CD4-positive, CD25-positive, alpha-beta regulatory T cell (primary cell): ENCODE data around the gene ARRB1. TPM values are rescaled to one million over a fixed set of nuclear protein-coding genes. Genes with fewer than 3 reads are reported as not detected.

Experiments
- ATAC-seq, 2 donors: fragments of 150-1000 bp; cut with Tn5 transposase; one replicate each; pipeline ENCODE4 v1.10.0; 2021; ENCODE audit warnings: low read depth in 2 of 2, moderate number of reproducible peaks in 2 of 2, moderate library complexity in 1 of 2
- DNase-seq, 3 donors: peaks; one replicate each; pipeline versions ENCODE4 v3.0.0 to v3.0.0-alpha.2; 2012 to 2022; ENCODE audit warnings: mixed read lengths in 1 of 3
- H3K27ac ChIP-seq: one replicate; pipeline ENCODE4 v1.7.0; 2013; ENCODE audit warnings: mild to moderate bottlenecking, low read length; ENCODE audit not compliant: insufficient read depth, poor library complexity, severe bottlenecking
- H3K27me3 ChIP-seq: one replicate; pipeline ENCODE4 v1.7.0; 2013; ENCODE audit warnings: low read length; ENCODE audit not compliant: control insufficient read depth, insufficient read depth
- H3K36me3 ChIP-seq: one replicate; pipeline ENCODE4 v1.7.0; 2013; ENCODE audit warnings: mild to moderate bottlenecking, low read length, moderate library complexity; ENCODE audit not compliant: control insufficient read depth, insufficient read depth
- H3K4me1 ChIP-seq: 2 replicates; pipeline ENCODE4 v1.7.0; 2013; ENCODE audit warnings: mild to moderate bottlenecking, low read length; ENCODE audit not compliant: insufficient read depth, control insufficient read depth, poor library complexity, severe bottlenecking
- H3K4me3 ChIP-seq: one replicate; pipeline ENCODE4 v1.7.0; 2013; ENCODE audit warnings: low read depth, mild to moderate bottlenecking, low read length, moderate library complexity
- H3K9me3 ChIP-seq, 2 experiments: 1 replicate in 1 of 2; 2 replicates in 1 of 2; pipeline ENCODE4 v1.7.0; 2013; ENCODE audit warnings: low read length in 2 of 2, mild to moderate bottlenecking in 1 of 2, moderate library complexity in 1 of 2; ENCODE audit not compliant: control insufficient read depth in 2 of 2
- H3K27ac Mint-ChIP-seq, 3 donors: one replicate each; pipeline ENCODE4 v1.8.0; 2020 to 2022; ENCODE audit warnings: mild to moderate bottlenecking in 3 of 3, mixed read lengths in 3 of 3, moderate library complexity in 2 of 3
- H3K27me3 Mint-ChIP-seq: one replicate; pipeline ENCODE4 v1.8.0; 2022; ENCODE audit warnings: mild to moderate bottlenecking, mixed read lengths
- H3K36me3 Mint-ChIP-seq: one replicate; pipeline ENCODE4 v1.8.0; 2020; ENCODE audit warnings: mixed read lengths
- H3K4me1 Mint-ChIP-seq, 4 donors: one replicate each; pipeline ENCODE4 v1.8.0; 2020 to 2022; ENCODE audit warnings: mixed read lengths in 4 of 4, mild to moderate bottlenecking in 1 of 4
- H3K4me3 Mint-ChIP-seq, 4 donors: one replicate each; pipeline ENCODE4 v1.8.0; 2020 to 2022; ENCODE audit warnings: mild to moderate bottlenecking in 4 of 4, mixed read lengths in 4 of 4, moderate library complexity in 3 of 4
- H3K9me3 Mint-ChIP-seq, 7 donors: one replicate each; pipeline ENCODE4 v1.8.0; 2020 to 2022; ENCODE audit warnings: mixed read lengths in 7 of 7, mild to moderate bottlenecking in 3 of 7, moderate library complexity in 2 of 7
- polyA plus RNA-seq, 4 donors: library from polyadenylated mRNA; unstranded; fragments of 300-500 nt; fragmentation: Illumina TruSeq; gene quantifications; one replicate each; pipeline ENCODE4 v1.2.3, GENCODE V29; 2021
- total RNA-seq: library from RNA; stranded (reverse); gene quantifications from one replicate; pipeline ENCODE4 v1.2.3, GENCODE V29; 2022

Gene ARRB1
- total and polyA plus RNA-seq, 5 donors from 2014 or later, result 5.1 to 36.1 (median 6.5) TPM

DNA sequence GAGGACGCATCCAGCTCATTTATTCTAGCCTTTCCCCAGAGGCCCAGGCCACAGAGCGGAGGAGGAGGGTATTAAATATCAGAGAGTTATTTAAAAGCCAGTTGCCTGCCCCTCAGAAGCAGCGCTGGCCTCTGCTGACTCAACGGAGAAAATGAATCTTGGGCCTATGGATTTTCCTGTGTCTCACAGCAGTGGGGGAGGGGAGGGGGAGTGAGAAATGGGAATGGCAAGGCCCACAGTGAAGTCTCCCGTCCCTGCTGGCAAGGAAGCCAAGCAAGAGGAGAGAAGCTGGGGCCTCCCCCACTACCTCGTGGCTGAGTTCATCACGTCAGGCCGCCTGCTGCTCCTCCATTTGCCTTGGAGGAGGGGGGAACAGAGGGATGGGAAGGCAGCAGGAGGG lies 115.4 kb downstream of the ARRB1 start:
- Mint-ChIP-seq H3K36me3 (peaks cover 5% of the 10 kb centered on the region), H3K27ac (no peak overlapping the region), H3K9me3 (peaks cover 0 to 5% (median 0%) of the 10 kb centered on the region in 7 donors), H3K27me3 (peaks cover 42% of the 10 kb centered on the region), H3K4me1 (peaks cover 0 to 12% (median 4%) of the 10 kb centered on the region in 4 donors), H3K4me3 (no peak overlapping the region)
- H3K4me3 ChIP-seq, result no peak overlapping the region
- no peak overlapping the region for H3K27ac ChIP-seq
- ATAC-seq (no peak), DNase-seq (no peak)
- H3K9me3 ChIP-seq, result no peaks in the 10 kb centered on the region
- no peaks in the 10 kb centered on the region for H3K36me3 ChIP-seq
- peaks cover 10% of the 10 kb centered on the region for H3K27me3 ChIP-seq
- peaks cover 10% of the 10 kb centered on the region for H3K4me1 ChIP-seq

GRCh38 chr11:75233754-75234172 lies 117.7 kb downstream of the ARRB1 start:
- Mint-ChIP-seq H3K4me3 (peak overlapping the region in 1 of 4 donors; percentile 16), H3K27ac (no peak overlapping the region), H3K9me3 (peaks cover 0 to 3% (median 0%) of the 10 kb centered on the region in 7 donors), H3K4me1 (peaks cover 0 to 4% (median 1%) of the 10 kb centered on the region in 4 donors), H3K36me3 (peaks cover 5% of the 10 kb centered on the region), H3K27me3 (peaks cover 29% of the 10 kb centered on the region)
- Histone ChIP-seq H3K27me3 (no peaks in the 10 kb centered on the region), H3K9me3 (no peaks in the 10 kb centered on the region), H3K4me3 (no peak overlapping the region), H3K27ac (no peak overlapping the region), H3K36me3 (no peaks in the 10 kb centered on the region), H3K4me1 (no peaks in the 10 kb centered on the region)
- DNase-seq (peak in 1 of 3 donors; percentile 23), ATAC-seq (no peak)

- H3K27ac Mint-ChIP-seq, result no peak overlapping the region
- Histone ChIP-seq H3K9me3 (no peaks in the 10 kb centered on the region), H3K4me1 (no peaks in the 10 kb centered on the region), H3K27me3 (no peaks in the 10 kb centered on the region), H3K36me3 (no peaks in the 10 kb centered on the region), H3K27ac (no peak overlapping the region), H3K4me3 (no peak overlapping the region)
- peaks cover 5% of the 10 kb centered on the region for H3K36me3 Mint-ChIP-seq
- peaks cover 0 to 3% (median 0%) of the 10 kb centered on the region in 4 donors for H3K4me1 Mint-ChIP-seq
- peaks cover 0 to 3% (median 0%) of the 10 kb centered on the region in 7 donors for H3K9me3 Mint-ChIP-seq
- ATAC-seq (no peak), DNase-seq (no peak)
- H3K27me3 Mint-ChIP-seq, result peaks cover 25% of the 10 kb centered on the region
- no peak overlapping the region for H3K4me3 Mint-ChIP-seq
Measured at GRCh38 chr11:75230621-75231020, 120.8 kb downstream of the ARRB1 start.

GRCh38 chr11:75229466-75229865 lies 122.0 kb downstream of the ARRB1 start:
- H3K4me1 Mint-ChIP-seq, result peaks cover 0 to 3% (median 0%) of the 10 kb centered on the region in 4 donors
- peaks cover 0 to 2% (median 0%) of the 10 kb centered on the region in 7 donors for H3K9me3 Mint-ChIP-seq
- H3K27me3 ChIP-seq, result no peaks in the 10 kb centered on the region
- H3K27me3 Mint-ChIP-seq, result peaks cover 18% of the 10 kb centered on the region
- peaks cover 5% of the 10 kb centered on the region for H3K36me3 Mint-ChIP-seq
- no peak overlapping the region for H3K4me3 ChIP-seq
- H3K27ac ChIP-seq, result no peak overlapping the region
- no peaks in the 10 kb centered on the region for H3K4me1 ChIP-seq
- H3K27ac Mint-ChIP-seq, result no peak overlapping the region
- H3K9me3 ChIP-seq, result no peaks in the 10 kb centered on the region
- ATAC-seq (no peak), DNase-seq (no peak)
- no peak overlapping the region for H3K4me3 Mint-ChIP-seq
- H3K36me3 ChIP-seq, result no peaks in the 10 kb centered on the region

DNA sequence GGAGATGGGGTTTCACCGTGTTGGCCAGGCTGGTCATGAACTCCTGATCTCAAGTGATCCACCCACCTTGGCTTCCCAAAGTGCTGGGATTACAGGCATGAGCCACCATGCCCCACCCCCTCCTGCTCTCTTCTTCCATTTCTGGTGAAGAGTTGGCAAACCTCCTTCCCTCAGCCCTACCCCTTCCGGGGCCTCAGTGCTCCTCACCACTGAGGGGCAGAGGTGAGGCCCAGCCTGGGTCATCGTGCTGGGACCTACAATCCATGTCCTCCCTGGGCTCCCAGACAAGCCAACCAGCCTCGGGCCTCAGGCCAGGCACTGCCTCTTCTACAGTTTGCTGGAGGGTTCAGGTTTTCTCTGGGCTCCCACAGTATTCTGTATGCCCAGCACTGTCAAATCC lies 125.7 kb downstream of the ARRB1 start:
- Histone ChIP-seq H3K27me3 (no peaks in the 10 kb centered on the region), H3K4me1 (no peaks in the 10 kb centered on the region), H3K4me3 (no peak overlapping the region), H3K27ac (no peak overlapping the region), H3K36me3 (no peaks in the 10 kb centered on the region), H3K9me3 (no peaks in the 10 kb centered on the region)
- H3K9me3 Mint-ChIP-seq, result no peaks in the 10 kb centered on the region
- peaks cover 0 to 3% (median 0%) of the 10 kb centered on the region in 4 donors for H3K4me1 Mint-ChIP-seq
- no peak overlapping the region for H3K27ac Mint-ChIP-seq
- no peak for ATAC-seq
- H3K36me3 Mint-ChIP-seq, result no peaks in the 10 kb centered on the region
- DNase-seq, result no peak
- H3K4me3 Mint-ChIP-seq, result no peak overlapping the region
- peaks cover 13% of the 10 kb centered on the region for H3K27me3 Mint-ChIP-seq

DNA sequence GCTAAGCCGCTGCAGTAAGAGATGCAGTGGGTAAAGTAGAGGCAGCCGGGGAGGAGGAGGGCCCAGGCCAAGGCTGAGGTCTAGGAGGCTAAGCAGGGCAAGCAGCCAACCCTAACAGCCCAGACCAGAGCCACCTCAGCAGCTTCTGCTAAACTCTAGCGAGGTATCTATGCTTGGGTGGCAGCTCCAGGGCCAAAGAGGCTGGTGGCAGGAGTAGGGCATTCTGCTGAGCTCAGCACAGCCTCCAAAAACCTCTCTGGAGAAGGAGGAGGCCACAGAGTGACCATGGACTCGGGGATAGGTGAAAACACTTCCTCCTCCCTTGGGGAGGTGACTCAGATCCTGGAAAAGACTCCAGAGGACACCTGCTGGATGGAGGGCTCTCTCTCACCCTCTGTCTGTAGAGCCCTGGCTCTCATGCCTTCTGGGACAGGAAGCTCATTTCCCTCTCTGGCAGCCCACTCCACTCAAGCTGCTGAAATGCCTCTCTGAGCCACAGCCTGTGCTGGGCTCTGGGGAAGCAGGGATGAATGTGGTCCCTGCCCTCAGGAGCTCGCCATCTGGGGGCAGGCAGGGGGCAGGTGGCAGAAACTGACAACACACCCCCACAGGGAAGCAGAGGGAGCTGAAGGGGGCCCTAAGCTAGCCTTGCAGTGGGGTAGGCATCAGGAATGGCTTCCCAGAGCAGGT lies 127.4 kb downstream of the ARRB1 start:
- Histone ChIP-seq H3K9me3 (no peaks in the 10 kb centered on the region), H3K27me3 (no peaks in the 10 kb centered on the region), H3K27ac (no peak overlapping the region), H3K4me1 (no peaks in the 10 kb centered on the region), H3K4me3 (no peak overlapping the region), H3K36me3 (no peaks in the 10 kb centered on the region)
- DNase-seq (no peak), ATAC-seq (no peak)
- Mint-ChIP-seq H3K4me3 (no peak overlapping the region), H3K27ac (no peak overlapping the region), H3K4me1 (no peaks in the 10 kb centered on the region), H3K9me3 (no peaks in the 10 kb centered on the region), H3K36me3 (no peaks in the 10 kb centered on the region), H3K27me3 (peaks cover 13% of the 10 kb centered on the region)

GRCh38 chr11:75219869-75220268 lies 131.6 kb downstream of the ARRB1 start:
- Mint-ChIP-seq H3K27ac (no peak overlapping the region), H3K4me3 (no peak overlapping the region), H3K9me3 (peaks cover 0 to 5% (median 0%) of the 10 kb centered on the region in 7 donors), H3K27me3 (peaks cover 15% of the 10 kb centered on the region), H3K4me1 (no peaks in the 10 kb centered on the region), H3K36me3 (no peaks in the 10 kb centered on the region)
- H3K27ac ChIP-seq, result no peak overlapping the region
- peaks cover 3% of the 10 kb centered on the region for H3K27me3 ChIP-seq
- H3K9me3 ChIP-seq, result no peaks in the 10 kb centered on the region
- H3K4me3 ChIP-seq, result no peak overlapping the region
- DNase-seq (no peak), ATAC-seq (no peak)
- no peaks in the 10 kb centered on the region for H3K4me1 ChIP-seq
- H3K36me3 ChIP-seq, result no peaks in the 10 kb centered on the region

- H3K4me1 Mint-ChIP-seq, result no peaks in the 10 kb centered on the region
- Histone ChIP-seq H3K36me3 (no peaks in the 10 kb centered on the region), H3K27ac (no peak overlapping the region), H3K4me1 (no peaks in the 10 kb centered on the region), H3K27me3 (peaks cover 8% of the 10 kb centered on the region), H3K9me3 (no peaks in the 10 kb centered on the region), H3K4me3 (no peak overlapping the region)
- no peak overlapping the region for H3K27ac Mint-ChIP-seq
- DNase-seq (no peak), ATAC-seq (no peak)
- peaks cover 0 to 5% (median 0%) of the 10 kb centered on the region in 7 donors for H3K9me3 Mint-ChIP-seq
- H3K27me3 Mint-ChIP-seq, result peaks cover 19% of the 10 kb centered on the region
- H3K4me3 Mint-ChIP-seq, result no peak overlapping the region
- no peaks in the 10 kb centered on the region for H3K36me3 Mint-ChIP-seq
Measured at GRCh38 chr11:75214843-75215242, 136.6 kb downstream of the ARRB1 start.
